ENCODE data around the gene PYCARD.

The PYCARD gene

GRCh38 chr16:31190061-31190460, 12.5 kb downstream of the PYCARD start:
- Histone ChIP-seq H3K4me1 (ENCODE audit: low read length) (0 out of 2 replicates have a peak, but pooled peaks cover 2% of the 10 kb centered on the region), H3K9ac (ENCODE audit: low read length) (no peak overlapping the region), H3K4me3 (ENCODE audit: low read length) (no peak overlapping the region), H3K4me2 (ENCODE audit: low read length) (no peak overlapping the region), H4K20me1 (ENCODE audit: insufficient read depth, low read length) (peaks cover 97% of the 10 kb centered on the region), H3K27ac (ENCODE audit: low read length) (no peak overlapping the region), H2AFZ (ENCODE audit: low read depth, low read length) (no peak overlapping the region), H3K36me3 (replicated peaks; ENCODE audit: low read depth, low read length) (peaks cover 99% of the 10 kb centered on the region), H3K9me3 (ENCODE audit: insufficient read depth, low read length) (no peaks in the 10 kb centered on the region), H3K27me3 (ENCODE audit: low read depth, low read length) (no peaks in the 10 kb centered on the region), H3K79me2 (ENCODE audit: low read length) (peaks cover 79% of the 10 kb centered on the region)
- TF ChIP-seq CTCF (IDR thresholded peaks at IDR 0.05; ENCODE audit: low read depth, low read length) (no peak), EZH2phosphoT487 (IDR thresholded peaks at IDR 0.05; ENCODE audit: low read depth) (no peak)

GRCh38 chr16:31189412-31189778, 13.2 kb downstream of the PYCARD start:
- Histone ChIP-seq H3K79me2 (ENCODE audit: low read length) (peaks cover 82% of the 10 kb centered on the region), H3K27ac (ENCODE audit: low read length) (no peak overlapping the region), H4K20me1 (ENCODE audit: insufficient read depth, low read length) (peaks cover 97% of the 10 kb centered on the region), H3K4me2 (ENCODE audit: low read length) (no peak overlapping the region), H3K9me3 (ENCODE audit: insufficient read depth, low read length) (no peaks in the 10 kb centered on the region), H3K27me3 (ENCODE audit: low read depth, low read length) (no peaks in the 10 kb centered on the region), H3K4me3 (ENCODE audit: low read length) (no peak overlapping the region), H3K36me3 (replicated peaks; ENCODE audit: low read depth, low read length) (peaks cover 98% of the 10 kb centered on the region), H2AFZ (ENCODE audit: low read depth, low read length) (no peak overlapping the region), H3K4me1 (ENCODE audit: low read length) (0 out of 2 replicates have a peak, but pooled peaks cover 2% of the 10 kb centered on the region), H3K9ac (ENCODE audit: low read length) (no peak overlapping the region)
- no peak for TF ChIP-seq EZH2phosphoT487 (IDR thresholded peaks at IDR 0.05; ENCODE audit: low read depth)
- no peak for TF ChIP-seq CTCF (IDR thresholded peaks at IDR 0.05; ENCODE audit: low read depth, low read length)

- Histone ChIP-seq H3K9ac (ENCODE audit: low read length) (no peak overlapping the region), H4K20me1 (ENCODE audit: insufficient read depth, low read length) (peaks cover 96% of the 10 kb centered on the region), H3K27me3 (ENCODE audit: low read depth, low read length) (no peaks in the 10 kb centered on the region), H3K4me3 (ENCODE audit: low read length) (no peak overlapping the region), H3K36me3 (replicated peaks; ENCODE audit: low read depth, low read length) (peaks cover 96% of the 10 kb centered on the region), H3K79me2 (ENCODE audit: low read length) (peaks cover 88% of the 10 kb centered on the region), H3K4me1 (ENCODE audit: low read length) (0 out of 2 replicates have a peak, but pooled peaks cover 2% of the 10 kb centered on the region), H3K9me3 (ENCODE audit: insufficient read depth, low read length) (no peaks in the 10 kb centered on the region), H3K27ac (ENCODE audit: low read length) (no peak overlapping the region), H3K4me2 (ENCODE audit: low read length) (no peak overlapping the region), H2AFZ (ENCODE audit: low read depth, low read length) (no peak overlapping the region)
- TF ChIP-seq EZH2phosphoT487 (IDR thresholded peaks at IDR 0.05; ENCODE audit: low read depth) = no peak
- TF ChIP-seq CTCF (IDR thresholded peaks at IDR 0.05; ENCODE audit: low read depth, low read length) = no peak
Observed at GRCh38 chr16:31188450-31189411, 13.8 kb downstream of the PYCARD start.

GRCh38 chr16:31187808-31188189, 14.8 kb downstream of the PYCARD start:
- Histone ChIP-seq H4K20me1 (ENCODE audit: insufficient read depth, low read length) (peaks cover 96% of the 10 kb centered on the region), H3K27me3 (ENCODE audit: low read depth, low read length) (no peaks in the 10 kb centered on the region), H3K9ac (ENCODE audit: low read length) (no peak overlapping the region), H2AFZ (ENCODE audit: low read depth, low read length) (no peak overlapping the region), H3K4me1 (ENCODE audit: low read length) (peaks cover 5% of the 10 kb centered on the region; the same call in 1 of the 2 replicates), H3K79me2 (ENCODE audit: low read length) (peaks cover 91% of the 10 kb centered on the region), H3K9me3 (ENCODE audit: insufficient read depth, low read length) (no peaks in the 10 kb centered on the region), H3K36me3 (replicated peaks; ENCODE audit: low read depth, low read length) (peaks cover 96% of the 10 kb centered on the region), H3K27ac (ENCODE audit: low read length) (no peak overlapping the region), H3K4me3 (ENCODE audit: low read length) (no peak overlapping the region), H3K4me2 (ENCODE audit: low read length) (no peak overlapping the region)
- no peak for TF ChIP-seq CTCF (IDR thresholded peaks at IDR 0.05; ENCODE audit: low read depth, low read length)
- no peak for TF ChIP-seq EZH2phosphoT487 (IDR thresholded peaks at IDR 0.05; ENCODE audit: low read depth)
